HUES6 (cell line): ENCODE data around the gene C11orf54.

Experiments
- H3K27ac ChIP-seq: 2 replicates; pipeline ENCODE4 v1.7.0; 2013; ENCODE audit warnings: low read depth, mild to moderate bottlenecking, low read length, inconsistent platforms
- H3K27me3 ChIP-seq: 2 replicates; pipeline ENCODE4 v1.6.1; 2013; ENCODE audit warnings: low read length; ENCODE audit not compliant: control insufficient read depth, insufficient read depth
- H3K36me3 ChIP-seq: 2 replicates; pipeline ENCODE4 v1.6.1; 2013; ENCODE audit warnings: low read length; ENCODE audit not compliant: control insufficient read depth, insufficient read depth
- H3K4me1 ChIP-seq: 2 replicates; pipeline ENCODE4 v1.6.1; 2013; ENCODE audit warnings: low read length; ENCODE audit not compliant: control insufficient read depth, insufficient read depth
- H3K4me3 ChIP-seq: 2 replicates; pipeline ENCODE4 v1.5.1; 2013; ENCODE audit warnings: low read depth, low read length
- H3K9ac ChIP-seq: one replicate; pipeline ENCODE4 v1.6.1; 2013; ENCODE audit warnings: mild to moderate bottlenecking, low read length
- H3K9me3 ChIP-seq: 2 replicates; pipeline ENCODE4 v1.6.1; 2013; ENCODE audit warnings: low read depth, low read length; ENCODE audit not compliant: control insufficient read depth, insufficient read depth

C11orf54 gene

DNA sequence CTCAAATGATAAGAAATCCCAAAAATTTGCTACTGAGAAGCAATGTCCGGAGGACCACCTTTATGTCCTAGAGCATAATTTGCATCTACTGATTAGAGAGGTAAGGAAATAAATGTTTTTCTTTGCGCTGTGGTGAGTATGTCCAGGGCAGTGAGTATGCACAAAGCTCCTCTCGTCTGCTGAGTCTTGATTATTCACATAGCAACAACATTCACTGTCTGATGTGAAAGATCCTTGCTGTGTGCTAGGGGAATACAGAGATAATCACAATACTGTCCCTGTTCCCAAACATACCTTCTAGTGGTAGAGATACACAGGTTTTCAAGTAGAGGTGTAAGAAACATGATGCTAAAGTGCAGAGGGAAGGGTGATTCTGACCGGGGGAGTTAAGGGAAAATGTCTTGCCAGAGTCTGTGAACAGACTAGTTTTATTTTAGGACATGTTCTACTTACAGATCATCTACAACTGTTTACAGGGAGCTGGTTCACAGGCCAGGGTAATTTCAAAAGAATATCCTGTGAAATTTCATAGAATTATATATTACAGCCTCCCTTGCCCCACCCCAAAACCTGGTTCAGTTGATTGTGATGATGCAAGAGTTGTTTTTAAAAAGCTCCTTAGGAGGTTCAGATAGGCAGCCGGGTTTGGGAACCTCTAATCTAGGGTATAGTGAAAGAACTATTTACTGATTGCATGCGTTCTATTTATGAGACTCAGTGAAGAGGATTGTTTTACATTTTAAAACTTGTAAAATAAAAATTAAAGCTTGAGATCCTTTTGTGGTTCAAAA lies 55.2 kb downstream of the C11orf54 start:
- Histone ChIP-seq H3K4me3 (no peak overlapping the region), H3K36me3 (peaks cover 98% of the 10 kb centered on the region), H3K27me3 (no peaks in the 10 kb centered on the region), H3K9ac (no peak overlapping the region), H3K4me1 (no peaks in the 10 kb centered on the region), H3K27ac (no peak overlapping the region), H3K9me3 (no peaks in the 10 kb centered on the region)

DNA sequence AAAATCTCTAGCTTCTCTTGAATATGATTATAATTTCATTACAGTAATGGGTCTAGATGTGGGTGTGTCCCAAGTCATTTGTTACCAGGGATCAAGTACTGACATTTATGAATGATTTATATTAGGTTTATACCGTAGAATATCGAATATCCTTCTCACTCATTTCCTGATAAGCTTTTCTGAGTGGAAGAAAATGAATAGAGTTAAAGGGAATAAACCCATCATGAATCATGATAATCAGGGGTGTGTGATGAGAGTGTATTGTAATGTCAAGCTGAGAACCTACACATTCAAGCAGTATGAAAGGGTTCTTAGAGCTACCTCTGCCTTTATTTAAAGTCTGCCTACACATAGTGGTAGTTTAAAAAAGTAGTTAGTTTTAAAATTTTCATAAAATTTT lies 59.9 kb downstream of the C11orf54 start:
- Histone ChIP-seq H3K9ac (no peak overlapping the region), H3K4me1 (no peaks in the 10 kb centered on the region), H3K27me3 (no peaks in the 10 kb centered on the region), H3K36me3 (peaks cover 94% of the 10 kb centered on the region), H3K9me3 (no peaks in the 10 kb centered on the region), H3K4me3 (no peak overlapping the region), H3K27ac (no peak overlapping the region)

DNA sequence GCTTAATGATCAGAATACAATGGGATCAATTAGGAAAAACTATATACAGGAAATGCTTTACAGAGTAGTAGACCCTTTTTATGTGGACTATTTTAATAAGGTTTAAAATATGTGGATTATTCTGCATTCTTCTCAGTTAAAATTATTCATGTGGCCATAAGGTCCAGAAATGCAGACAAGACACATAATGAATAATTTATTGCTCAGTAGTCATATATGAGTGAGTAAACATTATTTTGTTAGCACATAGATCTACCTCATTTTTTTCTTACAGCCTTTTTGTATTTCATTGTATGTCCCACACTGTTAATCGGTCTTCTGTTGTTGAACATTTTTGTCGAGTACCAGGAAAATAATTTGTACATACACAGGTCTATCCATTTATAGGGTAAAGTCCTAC lies 63.4 kb downstream of the C11orf54 start:
- no peak overlapping the region for H3K9ac ChIP-seq
- no peaks in the 10 kb centered on the region for H3K27me3 ChIP-seq
- no peak overlapping the region for H3K27ac ChIP-seq
- H3K9me3 ChIP-seq = no peaks in the 10 kb centered on the region
- no peak overlapping the region for H3K4me3 ChIP-seq
- H3K4me1 ChIP-seq = no peaks in the 10 kb centered on the region
- peaks cover 93% of the 10 kb centered on the region for H3K36me3 ChIP-seq

DNA sequence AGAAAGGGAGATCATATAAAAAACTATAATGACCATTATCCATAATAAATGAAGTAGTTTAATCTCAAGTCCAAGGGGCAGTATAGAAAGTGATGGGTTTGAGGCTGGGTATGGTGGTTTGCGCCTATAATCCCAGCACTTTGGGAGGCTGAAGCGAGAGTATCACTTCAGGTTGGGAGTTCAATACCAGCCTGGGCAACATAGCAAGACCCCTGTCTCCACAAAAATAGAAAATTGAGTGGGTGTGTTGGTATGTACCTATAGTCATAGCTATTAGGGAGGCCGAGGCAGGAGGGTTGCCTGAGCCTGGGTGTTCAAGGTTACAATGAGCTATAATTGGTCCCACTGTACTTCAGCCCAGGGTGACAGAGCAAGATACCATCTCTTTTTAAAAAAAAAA lies 66.5 kb downstream of the C11orf54 start:
- peaks cover 95% of the 10 kb centered on the region for H3K36me3 ChIP-seq
- no peak overlapping the region for H3K27ac ChIP-seq
- no peaks in the 10 kb centered on the region for H3K4me1 ChIP-seq
- no peak overlapping the region for H3K9ac ChIP-seq
- H3K27me3 ChIP-seq = no peaks in the 10 kb centered on the region
- no peak overlapping the region for H3K4me3 ChIP-seq
- no peaks in the 10 kb centered on the region for H3K9me3 ChIP-seq

DNA sequence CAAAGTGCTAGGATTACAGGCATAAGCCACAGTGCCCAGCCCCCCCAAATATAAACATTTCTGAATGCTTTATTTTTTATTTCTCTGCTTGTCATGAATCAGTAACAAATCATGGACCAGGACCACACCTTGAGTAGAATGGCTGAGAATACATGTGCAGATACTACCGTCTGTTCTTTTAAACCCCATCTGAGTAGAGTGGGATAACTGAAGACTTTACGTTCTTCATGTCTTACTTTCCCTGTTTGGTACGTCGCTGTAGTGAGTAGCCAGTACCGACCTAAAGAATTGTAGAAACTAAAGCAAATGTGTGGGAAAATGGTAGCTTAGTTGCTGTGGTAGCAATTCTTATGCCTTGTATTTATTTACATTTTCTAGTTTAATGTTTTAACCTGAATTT lies 72.5 kb downstream of the C11orf54 start:
- Histone ChIP-seq H3K36me3 (peaks cover 68% of the 10 kb centered on the region), H3K9ac (no peak overlapping the region), H3K4me3 (no peak overlapping the region), H3K27ac (no peak overlapping the region), H3K4me1 (peaks cover 9% of the 10 kb centered on the region; the same call in 1 of the 2 replicates), H3K9me3 (no peaks in the 10 kb centered on the region), H3K27me3 (no peaks in the 10 kb centered on the region)
